Fibroblast of skin of abdomen (primary cell): ENCODE data around the gene LAMA2.

Experiments
- DNase-seq: peaks from one replicate; pipeline ENCODE4 v3.0.0-alpha.2; 2013

Gene LAMA2

DNA sequence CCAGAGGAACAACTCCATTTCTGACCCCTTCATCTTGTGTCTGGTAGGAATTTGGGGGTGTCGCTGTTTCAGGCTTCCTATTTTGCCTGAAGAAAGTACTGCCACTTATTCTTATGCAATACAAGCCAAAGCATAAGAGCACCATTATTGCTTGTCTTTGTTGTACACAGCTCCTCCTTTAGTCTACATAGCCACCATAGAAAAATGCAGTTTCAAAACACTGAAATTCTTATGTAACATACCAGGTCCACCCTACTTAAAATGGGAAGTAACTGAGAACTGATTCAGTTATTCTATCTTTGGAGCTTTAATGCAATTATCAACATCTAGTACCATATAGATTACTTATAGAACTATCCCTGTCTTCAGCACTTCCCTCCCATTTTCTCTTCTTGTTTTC, 571.5 kb downstream of the LAMA2 start:
- DNase-seq = no peak

DNA sequence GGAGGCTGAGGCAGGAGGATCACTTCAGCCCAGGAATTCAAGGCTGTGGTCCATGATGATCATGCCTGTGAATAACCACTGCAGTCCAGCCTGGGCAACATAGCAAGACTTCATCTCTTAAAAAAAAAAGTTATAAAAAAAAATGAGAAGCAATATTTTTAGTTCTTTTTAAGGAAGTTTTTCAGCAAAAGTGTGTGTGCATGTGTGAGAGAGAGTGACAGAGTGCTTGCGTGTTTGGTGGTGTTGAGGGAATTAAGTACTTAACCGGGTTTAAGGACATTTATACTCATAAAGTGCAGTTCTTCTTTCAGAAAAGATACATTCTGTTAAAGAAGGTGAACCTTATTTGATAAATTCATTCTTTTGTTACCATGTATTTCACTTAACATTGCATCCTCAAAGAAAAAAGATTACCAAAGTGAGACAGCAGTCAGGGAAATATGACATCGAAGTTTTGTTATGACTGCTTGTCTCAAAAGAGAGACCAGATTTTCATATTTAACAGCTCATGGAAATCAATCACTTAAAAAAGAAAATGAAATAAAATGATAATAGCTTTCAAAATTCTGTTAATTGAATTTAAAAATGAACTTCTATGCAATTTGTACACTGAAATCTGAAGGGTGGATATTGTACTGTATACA, 572.3 kb downstream of the LAMA2 start:
- no peak for DNase-seq

DNA sequence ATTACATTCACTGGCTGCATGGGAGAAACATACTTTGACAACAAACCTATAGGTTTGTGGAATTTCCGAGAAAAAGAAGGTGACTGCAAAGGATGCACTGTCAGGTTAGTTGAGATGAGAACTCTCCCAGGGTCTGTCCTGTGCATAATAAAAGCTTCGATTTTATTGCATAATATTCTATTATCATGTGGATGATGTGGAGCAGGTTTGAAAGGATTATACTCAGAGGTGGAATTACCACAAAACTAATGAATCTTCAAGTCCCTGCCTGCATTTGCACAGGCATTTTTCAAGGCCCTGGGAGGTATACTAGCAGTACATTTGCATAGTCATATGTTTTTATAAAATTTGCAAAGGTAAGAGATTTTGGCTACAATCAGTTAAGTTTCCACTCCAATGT, 577.3 kb downstream of the LAMA2 start:
- no peak for DNase-seq

DNA sequence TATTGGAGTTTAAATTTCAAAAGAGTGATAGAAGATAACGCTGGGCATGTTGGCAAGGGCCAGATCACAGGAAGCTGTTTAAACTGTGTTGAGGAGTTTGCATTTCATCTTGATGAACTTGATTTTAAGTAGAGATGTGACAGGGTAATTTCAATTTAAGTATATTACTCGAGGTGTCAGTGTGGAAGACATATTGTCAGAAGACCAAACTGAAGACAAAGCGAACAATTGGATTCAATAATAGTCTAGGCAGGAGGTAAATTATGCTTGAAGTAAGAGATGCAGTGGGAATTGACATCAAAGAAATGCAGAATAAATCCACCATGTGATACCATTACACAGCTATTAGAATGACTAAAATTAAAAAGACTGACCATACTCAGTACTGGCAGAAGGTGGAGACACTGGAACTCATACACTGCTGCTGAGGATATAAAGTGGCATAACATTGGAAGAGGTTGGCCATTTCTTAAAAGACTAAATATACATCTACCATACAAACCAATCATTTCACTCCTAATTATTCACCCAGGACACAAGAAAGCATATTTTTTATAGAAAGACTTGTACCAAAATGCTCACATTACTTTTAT, 586.2 kb downstream of the LAMA2 start:
- no peak for DNase-seq

DNA sequence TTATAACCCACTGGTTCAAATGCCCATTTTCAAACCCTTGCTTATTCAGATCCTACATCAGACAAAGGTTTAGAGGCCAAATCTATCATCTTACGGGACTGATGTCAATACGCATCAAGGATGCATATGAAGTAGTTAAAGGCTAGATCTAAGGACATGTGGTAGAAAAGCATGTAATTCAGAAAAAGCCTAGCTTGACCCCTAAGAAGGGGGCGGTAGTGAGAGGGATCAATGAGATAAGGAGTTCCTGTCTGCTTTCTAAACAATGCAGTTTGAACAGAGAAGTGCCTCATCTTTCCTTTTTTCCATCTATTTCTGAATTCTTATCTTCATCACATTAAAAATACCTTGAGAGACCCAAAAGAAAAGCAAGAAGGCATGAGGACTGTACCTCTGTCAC, 589.3 kb downstream of the LAMA2 start:
- DNase-seq = no peak

DNA sequence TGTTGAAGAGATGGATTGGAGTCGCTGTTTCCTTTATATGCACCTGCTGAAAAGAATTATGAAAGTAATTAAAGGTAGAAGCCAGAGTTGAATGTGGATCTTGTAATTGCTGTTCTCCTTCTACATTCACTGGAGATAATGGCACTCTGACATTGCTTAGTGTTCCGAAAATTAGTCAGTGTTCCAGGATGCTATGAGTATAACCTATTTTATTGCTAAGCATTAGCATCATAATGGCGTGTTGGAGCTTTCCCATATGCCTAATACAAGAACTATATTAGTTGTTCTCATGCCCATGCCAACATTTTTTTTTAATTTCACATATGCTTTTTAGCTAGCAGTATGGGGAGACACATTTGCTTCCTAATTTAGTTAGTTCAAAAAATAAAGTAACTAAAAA, 590.6 kb downstream of the LAMA2 start:
- no peak for DNase-seq

DNA sequence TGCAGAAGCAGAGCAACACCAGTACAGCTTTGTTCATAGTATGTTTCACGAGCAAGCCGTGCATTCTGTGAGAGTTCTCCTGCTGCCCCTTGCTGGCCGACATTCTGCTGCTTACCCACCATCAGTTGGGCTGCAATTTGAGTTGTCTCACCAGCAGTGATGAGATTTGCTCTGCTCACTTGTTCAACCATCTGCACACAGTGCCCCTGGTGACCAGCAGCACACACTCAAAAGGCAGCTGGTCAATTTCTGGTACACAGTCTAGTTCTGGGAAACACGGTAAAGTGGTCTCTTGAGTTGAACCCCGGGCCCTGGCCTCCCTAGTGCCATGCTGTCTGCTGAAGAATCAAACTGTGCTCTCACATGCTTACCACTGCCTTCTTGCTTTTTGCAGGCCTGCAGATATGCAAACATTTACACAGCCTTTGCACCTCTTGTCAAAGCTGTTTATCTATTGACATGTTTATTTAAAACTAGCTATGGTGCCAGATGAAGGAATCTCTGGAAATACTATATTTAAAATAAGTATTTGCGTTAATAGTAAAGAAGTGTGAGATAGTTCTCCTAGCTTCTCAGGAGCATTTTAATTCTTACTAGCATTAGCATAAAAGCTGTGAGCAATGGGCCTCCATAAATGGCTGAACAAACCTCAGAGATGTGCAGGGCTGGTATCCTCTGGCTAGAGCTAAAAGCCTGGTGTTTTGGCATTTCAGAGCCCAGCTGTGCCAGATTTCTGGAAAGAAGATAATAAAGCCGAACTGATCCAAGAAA, 592.7 kb downstream of the LAMA2 start:
- no peak for DNase-seq

DNA sequence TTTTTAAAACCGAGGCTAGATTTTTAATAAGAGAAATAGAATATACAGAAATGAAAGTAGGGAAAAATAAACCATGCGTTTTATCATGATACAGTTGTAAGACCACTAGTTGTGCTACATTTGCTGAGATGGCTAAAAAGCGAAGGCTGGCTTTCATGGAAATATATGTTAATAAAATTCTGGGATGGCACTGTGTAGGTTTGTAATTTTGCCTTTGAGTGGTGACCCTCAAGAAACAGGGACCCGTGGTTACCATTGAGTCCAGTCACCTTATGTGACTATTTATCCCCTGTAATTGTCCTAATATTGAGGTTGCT, 593.3 kb downstream of the LAMA2 start:
- no peak for DNase-seq

DNA sequence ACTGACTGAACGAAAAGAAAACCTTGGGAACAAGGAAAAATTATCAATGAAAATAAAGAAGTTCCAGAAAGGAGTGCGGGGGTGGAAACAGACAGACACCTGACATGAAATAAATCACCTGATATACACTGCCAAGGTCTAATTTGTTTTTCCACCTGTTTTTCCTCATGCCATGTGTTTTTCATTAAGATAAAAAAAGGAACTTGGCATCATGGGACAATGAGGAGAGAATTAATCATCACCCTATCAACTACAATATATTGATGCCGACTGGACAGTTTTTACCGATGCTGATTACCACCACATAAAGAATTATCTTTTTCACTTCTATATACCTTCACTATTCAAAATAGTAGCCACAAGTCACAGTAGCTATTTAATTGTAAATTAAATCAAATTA, 593.9 kb downstream of the LAMA2 start:
- DNase-seq = no peak

DNA sequence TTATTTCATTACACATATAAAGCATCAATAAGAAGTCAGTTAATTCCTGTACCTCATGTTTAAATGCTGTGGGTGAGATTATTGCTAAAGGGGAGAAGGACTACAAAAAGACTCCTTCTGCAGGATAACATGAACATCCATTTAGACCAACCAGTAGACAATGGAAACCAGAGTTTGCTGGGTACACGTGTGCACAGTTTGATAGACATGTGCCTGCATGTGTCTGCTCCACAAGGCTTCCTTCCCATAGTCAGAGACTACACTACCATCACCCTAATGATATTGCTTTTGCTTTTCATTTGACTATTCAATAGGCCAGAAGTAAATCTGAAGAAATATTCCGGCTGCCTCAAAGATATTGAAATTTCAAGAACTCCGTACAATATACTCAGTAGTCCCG, 595.4 kb downstream of the LAMA2 start:
- DNase-seq = no peak

DNA sequence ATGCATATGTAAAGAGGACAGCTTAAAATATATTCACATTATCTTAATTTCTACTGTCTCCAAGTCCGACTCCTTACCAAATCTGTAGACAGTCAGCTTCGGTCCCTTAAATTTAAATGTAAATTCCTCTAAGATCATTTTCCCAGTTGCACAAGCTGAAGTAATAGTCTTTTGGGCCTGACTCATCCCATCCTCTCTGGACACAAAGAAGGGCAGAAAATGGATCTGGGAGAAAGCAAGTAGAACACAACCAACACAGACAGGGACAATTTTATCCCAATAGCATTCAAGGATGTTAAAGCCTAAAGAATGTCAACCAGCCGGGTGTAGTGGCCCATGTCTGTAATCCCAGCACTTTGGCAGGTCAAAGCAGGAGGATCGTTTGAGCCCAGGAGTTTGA, 598.8 kb downstream of the LAMA2 start:
- peak; percentile 23 for DNase-seq

DNA sequence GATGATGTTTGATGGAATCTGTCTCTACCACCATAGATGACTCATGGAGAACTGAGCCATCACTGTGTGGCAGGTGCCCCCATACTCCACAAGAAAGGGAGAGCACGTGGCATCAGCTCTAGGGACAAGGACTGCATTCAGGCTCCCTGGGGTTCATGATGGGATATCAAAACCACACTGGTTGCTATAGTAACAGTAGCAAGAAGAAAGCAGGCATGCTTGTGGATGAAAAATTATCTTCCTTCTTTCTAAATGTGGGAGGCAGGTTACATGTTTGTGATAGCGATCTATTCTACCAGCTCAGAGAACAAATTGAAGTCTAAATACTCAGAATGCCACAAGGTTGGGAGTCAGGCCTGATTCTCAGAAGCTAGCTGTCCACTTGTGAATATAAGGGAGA, 602.8 kb downstream of the LAMA2 start:
- no peak for DNase-seq

DNA sequence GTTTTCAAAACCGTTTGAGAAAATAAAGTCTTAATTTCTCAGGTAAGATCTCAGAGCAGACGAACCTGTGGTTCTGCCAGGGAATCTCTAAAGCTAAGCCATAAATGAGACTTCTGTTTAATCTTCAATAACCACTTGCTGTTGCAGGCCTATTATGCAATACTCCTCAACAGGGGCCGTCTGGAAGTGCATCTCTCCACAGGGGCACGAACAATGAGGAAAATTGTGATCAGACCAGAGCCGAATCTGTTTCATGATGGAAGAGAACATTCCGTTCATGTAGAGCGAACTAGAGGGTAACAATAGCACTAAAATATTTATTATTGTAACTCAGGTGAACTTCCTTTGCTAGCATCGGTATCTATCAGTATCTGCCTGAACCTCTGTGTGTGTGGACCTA, 603.4 kb downstream of the LAMA2 start:
- no peak for DNase-seq

DNA sequence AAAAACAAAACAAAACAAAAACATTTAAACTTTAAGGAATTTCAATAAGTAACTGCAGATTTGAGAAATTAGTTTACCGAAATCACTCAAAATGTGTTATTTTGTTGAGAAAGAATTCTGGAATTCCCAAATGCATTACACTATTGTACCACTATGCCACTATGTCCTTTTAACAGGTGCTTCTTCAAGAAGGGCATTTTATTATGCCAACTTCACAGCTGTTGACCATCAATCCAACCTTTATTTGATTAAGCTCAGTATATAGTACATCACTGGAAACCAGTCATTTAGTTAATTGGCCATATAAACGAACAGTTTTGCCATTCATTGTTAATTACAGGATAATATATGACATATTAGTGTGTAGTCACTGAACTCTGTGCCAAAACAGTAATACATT, 605.4 kb downstream of the LAMA2 start:
- no peak for DNase-seq

DNA sequence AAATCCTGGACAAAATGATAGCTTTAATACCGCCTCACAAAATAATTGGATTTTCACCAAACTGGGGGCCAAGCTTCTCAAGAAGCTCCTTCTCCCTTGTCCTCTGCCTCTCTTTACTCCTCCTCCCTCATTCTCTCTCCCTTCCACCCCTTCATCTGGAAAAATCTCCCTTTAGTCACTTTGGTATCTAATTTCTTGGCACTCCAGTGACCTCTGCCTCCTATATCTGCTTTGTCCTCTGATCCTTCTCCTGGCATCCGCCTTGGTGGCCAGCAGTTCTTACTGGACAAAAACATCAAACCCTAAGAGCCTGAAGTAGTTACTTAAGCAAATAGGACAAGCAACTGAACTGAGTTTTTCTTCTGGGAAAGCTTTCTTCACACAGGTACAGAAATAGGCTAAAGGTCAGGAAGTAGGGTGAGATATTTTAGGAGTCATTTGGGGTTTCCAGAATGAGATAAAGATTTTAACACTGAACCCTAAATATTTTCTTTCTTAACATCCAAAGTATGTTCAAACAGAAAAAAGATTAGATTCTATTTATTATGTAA, 606.4 kb downstream of the LAMA2 start:
- DNase-seq = no peak

DNA sequence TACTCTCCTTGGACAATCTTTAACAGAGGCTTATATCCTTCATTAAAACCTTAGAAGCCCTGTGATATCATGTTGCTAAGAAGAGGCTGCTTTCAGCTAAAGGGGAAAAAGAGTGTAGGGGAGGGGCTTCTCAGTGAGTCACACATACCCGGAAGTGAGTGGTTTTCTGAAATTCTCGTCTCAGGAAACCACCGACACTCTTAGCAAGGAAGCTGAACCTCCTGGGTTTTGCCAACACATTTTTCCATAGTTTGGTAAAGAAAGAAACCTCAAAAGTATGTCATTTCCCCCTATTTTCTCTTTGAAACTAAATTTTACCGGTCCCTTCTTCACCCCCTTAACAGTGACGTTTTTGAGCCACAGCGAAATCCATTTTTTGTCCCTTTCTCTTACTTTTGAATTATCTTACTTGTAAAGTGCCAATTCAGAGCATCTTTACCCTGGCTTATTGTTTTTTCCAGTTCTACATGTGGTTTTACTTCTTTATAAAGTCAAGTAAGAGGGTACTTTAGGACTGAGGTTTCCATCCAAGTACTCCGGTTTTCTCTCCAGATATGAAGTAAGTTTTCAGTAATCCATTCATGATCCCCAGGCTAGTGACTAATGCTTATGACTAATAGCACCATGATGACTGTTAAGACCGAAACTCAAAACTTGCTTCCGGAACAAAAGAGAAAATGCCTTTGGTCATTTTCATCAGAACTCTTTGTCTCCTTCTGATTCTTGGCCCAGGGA, 607.8 kb downstream of the LAMA2 start:
- peak; percentile 97 for DNase-seq

DNA sequence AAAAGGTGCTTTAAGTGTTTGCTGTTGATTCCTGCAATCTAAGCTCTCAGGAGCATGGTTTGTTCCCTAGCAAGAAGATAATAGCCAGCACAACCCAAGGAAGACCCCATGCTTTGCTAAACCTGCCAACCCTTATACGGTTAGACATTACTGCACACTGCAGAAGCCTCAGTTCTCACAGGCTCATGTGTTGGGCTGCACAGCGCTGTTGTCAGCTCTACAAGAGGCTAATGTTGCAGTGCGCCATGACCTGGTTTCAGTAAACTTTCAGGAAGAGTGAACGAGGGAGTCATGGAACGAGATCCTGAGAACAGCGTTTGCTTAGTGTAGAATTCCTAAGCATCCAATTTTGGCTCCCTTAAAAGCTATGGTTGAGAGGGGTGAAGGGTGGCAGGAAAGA, 608.5 kb downstream of the LAMA2 start:
- no peak for DNase-seq

DNA sequence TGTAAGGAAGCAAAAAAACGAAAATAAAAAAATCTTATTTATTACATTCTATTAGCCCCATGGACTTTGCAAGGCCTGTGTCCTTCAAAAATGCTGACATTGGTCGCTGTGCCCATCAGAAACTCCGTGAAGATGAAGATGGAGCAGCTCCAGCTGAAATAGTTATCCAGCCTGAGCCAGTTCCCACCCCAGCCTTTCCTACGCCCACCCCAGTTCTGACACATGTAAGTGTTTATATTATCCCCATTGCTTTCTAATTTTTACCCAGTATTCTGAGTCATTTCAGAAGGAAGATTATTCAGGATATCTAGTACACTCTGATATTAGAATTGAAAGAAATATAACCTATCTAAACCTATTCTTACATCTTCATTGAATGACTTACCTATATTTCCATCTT, 609.3 kb downstream of the LAMA2 start:
- no peak for DNase-seq

DNA sequence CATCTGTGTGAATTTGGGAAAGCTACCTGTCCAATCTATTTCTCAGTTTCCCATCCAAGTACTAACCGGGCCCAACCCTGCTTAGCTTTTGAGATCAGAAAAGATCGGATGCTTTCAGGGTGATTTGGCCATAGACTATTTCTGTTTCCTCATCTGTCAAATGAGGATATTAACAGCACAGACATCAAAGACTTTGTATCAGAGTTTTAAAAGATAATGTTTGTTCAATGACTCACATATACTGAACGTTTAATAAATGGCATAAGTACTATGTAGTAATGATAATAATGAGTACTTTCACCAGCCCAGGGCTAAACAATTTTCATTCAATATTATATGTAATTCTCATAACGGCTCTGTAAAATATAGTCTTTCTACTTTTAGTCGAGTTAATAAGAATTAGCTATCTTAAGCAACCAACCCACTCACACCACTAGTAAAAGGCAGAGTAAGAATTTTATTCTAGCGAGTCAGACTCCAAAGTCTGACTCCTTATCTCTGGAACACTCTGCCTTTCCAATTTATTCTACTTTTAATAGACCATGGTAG, 610.5 kb downstream of the LAMA2 start:
- DNase-seq = peak; percentile 70

DNA sequence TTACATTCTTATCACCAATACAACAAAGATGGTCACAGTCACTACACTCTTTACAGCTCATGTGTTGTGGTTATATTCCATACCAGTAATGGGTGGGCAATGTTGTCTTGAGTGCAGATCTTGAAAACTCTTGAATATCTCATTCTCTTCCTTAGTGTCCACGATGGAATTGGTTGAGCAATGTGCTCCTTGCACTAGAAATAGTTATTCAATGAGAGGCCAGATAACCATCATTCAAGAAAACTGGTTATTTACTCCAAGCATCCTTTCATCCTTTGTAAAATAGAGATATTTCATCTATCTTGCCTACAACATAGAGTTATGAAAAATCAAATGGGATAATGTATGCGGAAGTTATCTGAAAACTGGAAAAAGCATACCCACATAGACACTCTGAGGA, 611.2 kb downstream of the LAMA2 start:
- no peak for DNase-seq

DNA sequence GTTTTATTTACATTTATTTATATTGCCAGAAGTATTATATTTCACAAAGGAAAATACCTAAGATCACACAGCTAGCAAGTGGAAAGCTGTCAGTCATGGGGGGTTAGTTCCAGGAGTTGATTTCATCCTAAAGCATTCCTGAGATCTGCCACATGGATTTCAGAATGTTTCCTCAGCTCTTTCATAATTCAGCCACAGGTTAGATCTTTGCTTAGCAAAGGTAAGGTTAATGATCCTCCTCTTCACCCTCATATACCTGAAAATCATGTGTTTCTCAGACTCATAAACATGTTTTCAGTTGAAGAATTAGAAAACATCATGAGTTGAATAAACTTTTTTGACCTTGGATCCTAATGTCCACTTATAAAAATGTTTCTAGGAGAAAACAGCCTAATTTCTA, 611.6 kb downstream of the LAMA2 start:
- DNase-seq = no peak

DNA sequence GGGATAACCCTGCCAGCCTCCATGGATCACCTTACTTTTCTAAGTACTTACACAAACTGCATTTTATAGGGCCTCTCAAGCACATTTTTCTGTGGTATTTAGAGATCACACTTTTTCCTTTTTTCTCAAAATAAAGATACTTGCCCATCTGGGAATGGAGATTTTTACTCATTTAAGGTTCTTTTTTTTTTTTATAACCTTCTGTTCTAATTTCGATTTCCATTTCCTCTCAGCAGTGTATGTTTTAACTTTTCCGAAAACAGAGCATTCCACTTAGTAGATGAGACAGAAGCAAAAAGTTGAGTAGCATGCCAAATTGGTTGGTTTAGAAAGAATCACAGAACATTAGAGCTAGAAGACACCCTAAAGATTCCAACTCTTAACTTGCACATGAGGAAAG, 612.7 kb downstream of the LAMA2 start:
- DNase-seq = no peak
